Erythroblast (primary cell): ENCODE measurements around the gene FCN3.

Experiments
- GATA1 ChIP-seq: IDR thresholded peaks from 2 replicates; pipeline ENCODE4 v1.6.1; 2011; ENCODE audit warnings: low read depth, mild to moderate bottlenecking, control low read depth, low read length, moderate library complexity
- POLR2A ChIP-seq: IDR thresholded peaks from 2 replicates; pipeline ENCODE4 v1.6.1; 2011; ENCODE audit warnings: mild to moderate bottlenecking, low read length

GRCh38 chr1:27361553-27361952 lies 13.1 kb downstream of the FCN3 start:
- TF ChIP-seq POLR2A (no peak), GATA1 (no peak)
